GM10266 (cell line): ENCODE data around the gene NDRG3.

Experiments used
- DNase-seq: peaks from one replicate; pipeline ENCODE4 v3.0.0; 2012; ENCODE audit errors: extremely low spot score
- TF ChIP-seq, protein P1 (sequence below): IDR thresholded peaks from 2 replicates; pipeline ENCODE4 v1.5.1; 2012; ENCODE audit warnings: mild to moderate bottlenecking, low read depth; ENCODE audit not compliant: control insufficient read depth, insufficient read depth; ENCODE audit errors: missing control alignments

The NDRG3 gene

DNA sequence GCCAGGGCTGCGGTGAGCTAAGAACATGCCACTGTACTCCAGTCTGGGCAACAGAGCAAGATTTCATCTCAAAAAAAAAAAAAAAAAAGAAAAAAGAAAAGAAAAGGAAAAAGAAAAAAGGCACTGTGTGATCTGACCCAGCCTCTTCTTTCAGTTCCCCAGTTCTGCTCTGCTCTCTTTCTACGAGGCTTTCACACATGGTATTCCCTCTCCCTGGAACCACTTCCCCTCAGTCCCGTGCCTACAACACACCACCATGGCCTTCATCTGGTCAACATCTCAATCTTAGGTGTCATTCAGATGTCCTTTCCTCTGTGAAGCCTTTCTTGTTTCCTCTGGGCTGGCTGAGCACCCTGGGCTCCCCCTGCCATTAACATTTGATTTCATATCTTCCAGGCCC lies 29.9 kb upstream of the NDRG3 start:
- TF ChIP-seq, protein P1, sequence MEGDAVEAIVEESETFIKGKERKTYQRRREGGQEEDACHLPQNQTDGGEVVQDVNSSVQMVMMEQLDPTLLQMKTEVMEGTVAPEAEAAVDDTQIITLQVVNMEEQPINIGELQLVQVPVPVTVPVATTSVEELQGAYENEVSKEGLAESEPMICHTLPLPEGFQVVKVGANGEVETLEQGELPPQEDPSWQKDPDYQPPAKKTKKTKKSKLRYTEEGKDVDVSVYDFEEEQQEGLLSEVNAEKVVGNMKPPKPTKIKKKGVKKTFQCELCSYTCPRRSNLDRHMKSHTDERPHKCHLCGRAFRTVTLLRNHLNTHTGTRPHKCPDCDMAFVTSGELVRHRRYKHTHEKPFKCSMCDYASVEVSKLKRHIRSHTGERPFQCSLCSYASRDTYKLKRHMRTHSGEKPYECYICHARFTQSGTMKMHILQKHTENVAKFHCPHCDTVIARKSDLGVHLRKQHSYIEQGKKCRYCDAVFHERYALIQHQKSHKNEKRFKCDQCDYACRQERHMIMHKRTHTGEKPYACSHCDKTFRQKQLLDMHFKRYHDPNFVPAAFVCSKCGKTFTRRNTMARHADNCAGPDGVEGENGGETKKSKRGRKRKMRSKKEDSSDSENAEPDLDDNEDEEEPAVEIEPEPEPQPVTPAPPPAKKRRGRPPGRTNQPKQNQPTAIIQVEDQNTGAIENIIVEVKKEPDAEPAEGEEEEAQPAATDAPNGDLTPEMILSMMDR, result no peak
- DNase-seq, result no peak

GRCh38 chr20:36775196-36775595 lies 29.3 kb upstream of the NDRG3 start:
- TF ChIP-seq, protein P1, result no peak
- no peak for DNase-seq

DNA sequence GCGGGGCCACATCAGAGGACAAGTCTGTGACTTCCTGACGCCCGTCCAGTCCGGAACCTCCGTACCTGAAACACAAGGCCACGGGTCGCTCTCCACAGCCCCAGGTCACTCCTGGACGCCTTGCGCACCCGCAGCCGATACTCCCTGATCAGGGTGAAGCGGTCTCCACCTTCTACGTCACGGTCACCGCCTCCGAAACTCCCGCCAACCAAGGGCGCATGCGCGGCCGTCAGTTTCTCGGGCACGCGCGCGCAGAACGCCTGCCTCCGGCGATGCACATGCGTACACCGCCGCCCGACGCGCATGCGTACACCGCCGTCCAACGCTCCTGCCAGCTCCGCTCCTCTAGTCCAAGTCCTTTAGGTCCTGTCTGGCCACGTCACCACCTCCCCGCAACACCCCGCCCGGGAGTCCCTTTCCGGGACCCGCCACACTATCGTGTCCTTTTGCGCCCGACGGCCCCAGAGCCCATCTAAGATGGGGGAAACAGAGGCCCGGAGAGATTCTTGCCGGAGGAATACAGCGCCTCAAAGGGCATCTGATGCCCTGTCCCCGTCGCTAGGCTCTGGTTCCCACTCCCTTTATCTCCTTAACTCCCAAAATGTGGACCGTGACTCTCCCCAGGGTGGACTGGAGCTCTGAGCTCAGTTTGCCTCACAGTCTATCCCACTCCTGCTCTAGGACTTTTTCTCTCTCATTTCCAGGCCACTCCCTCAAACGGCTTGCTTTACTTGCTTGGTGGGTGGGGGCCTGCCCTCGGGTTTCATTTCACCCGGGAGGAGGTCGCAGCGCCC lies 27.9 kb upstream of the NDRG3 start, which contains the start of gene DSN1:
TSS of gene DSN1 (minus strand) at position 167 of the 794 bp plus-strand sequence. CDS start 2,305 bp downstream, outside the sequence.
- TF ChIP-seq, protein P1, result no peak
- DNase-seq, result peak; percentile 96

GRCh38 chr20:36773107-36773596 lies 27.3 kb upstream of the NDRG3 start:
- no peak for DNase-seq
- TF ChIP-seq, protein P1, result no peak

DNA sequence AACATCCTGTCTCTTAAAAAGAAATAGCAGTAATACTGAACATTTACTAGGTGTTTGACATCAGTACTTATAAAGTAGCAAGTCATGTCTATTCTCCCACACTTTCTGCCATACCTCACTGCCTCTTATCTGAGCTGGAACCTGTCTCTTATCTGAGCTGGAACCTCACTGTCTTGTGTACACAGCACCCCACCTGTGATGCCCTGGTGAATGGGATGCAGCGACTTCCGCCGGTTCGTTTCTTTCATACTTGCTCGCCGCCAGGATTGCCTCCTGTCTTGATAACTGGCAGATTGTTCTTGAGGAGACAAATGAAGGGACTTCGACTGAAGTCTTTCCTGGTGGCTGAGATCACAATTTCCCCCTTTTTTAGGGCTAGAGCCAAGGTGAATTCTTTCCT lies 24.8 kb upstream of the NDRG3 start:
- TF ChIP-seq, protein P1, result no peak
- DNase-seq, result no peak

DNA sequence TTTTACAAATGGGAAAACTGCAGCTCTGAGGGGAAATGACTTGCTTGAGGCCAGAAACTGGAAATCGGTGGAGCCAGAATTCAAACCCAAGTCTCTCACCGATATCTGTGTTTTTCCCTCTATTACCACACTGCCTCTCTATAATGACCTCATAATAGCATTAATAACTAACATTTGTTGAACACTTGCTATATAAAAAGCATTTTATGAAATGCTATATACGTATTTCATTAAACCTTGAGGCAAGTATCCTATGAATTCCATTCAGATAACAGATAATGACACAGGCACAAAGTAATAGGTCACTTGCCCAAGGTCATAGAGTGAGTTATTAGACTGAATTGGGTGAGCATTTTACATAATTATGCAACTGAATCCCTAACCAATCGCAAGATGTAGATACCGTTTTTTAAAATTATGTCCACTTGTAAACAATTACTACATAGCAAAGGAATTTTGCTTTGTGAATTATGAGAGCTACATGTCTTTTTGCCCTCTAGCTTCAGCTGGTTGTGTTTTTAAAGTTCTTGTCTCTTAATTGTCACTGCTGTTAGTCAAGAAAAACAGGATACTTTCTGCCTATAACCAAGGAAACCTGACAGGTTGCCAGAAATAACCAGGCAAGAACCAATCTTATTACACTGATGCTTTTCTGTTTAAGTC lies 23.0 kb upstream of the NDRG3 start:
- TF ChIP-seq, protein P1, result no peak
- no peak for DNase-seq

- TF ChIP-seq, protein P1, result no peak
These were observed 15.2 kb upstream of the NDRG3 start for GRCh38 chr20:36761125-36761524.

More at GRCh38 chr20:36761125-36761524, 15.2 kb upstream of the NDRG3 start:
- no peak for DNase-seq
